Esophagus squamous epithelium (tissue), 5 donors: ENCODE results near the gene MMEL1. TPM values are rescaled to one million over a fixed set of nuclear protein-coding genes. Genes with fewer than 3 reads are reported as not detected.

ENCODE experiments used
- DNase-seq: peaks from one replicate; lab custom pipeline; 2025; lab: John Stamatoyannopoulos, UW
- H3K27ac ChIP-seq, 4 donors: fragments of 200-600 bp; sonication (generic); one replicate each; pipeline ENCODE4 v1.5.1; 2016 to 2019; ENCODE audit warnings: mild to moderate bottlenecking in 1 of 4
- H3K27me3 ChIP-seq, 4 donors: fragments of 200-600 bp; sonication (generic); 1 replicate in 3 of 4; 2 replicates in 1 of 4; pipeline versions ENCODE4 v1.5.1 to v1.6.0; 2017 to 2021; ENCODE audit warnings: antibody characterized with exemption in 1 of 4
- H3K36me3 ChIP-seq, 3 donors: fragments of 200-600 bp; sonication (generic); one replicate each; pipeline ENCODE4 v1.5.1; 2016 to 2019
- H3K4me1 ChIP-seq, 3 donors: fragments of 200-600 bp; sonication (generic); one replicate each; pipeline ENCODE4 v1.5.1; 2017 to 2019
- H3K4me3 ChIP-seq, 4 donors: fragments of 200-600 bp; sonication (generic); 1 replicate in 3 of 4; 2 replicates in 1 of 4; pipeline ENCODE4 v1.5.1; 2016 to 2019; ENCODE audit warnings: mild to moderate bottlenecking in 2 of 4, moderate library complexity in 1 of 4
- H3K9me3 ChIP-seq, 3 donors: fragments of 200-600 bp; sonication (generic); one replicate each; pipeline ENCODE4 v1.5.1; 2016 to 2019
- POLR2A ChIP-seq, 4 donors: fragments of 450-650 bp; IDR thresholded peaks; one replicate each; pipeline ENCODE4 v1.6.1; 2017; ENCODE audit warnings: antibody characterized with exemption in 4 of 4, mild to moderate bottlenecking in 4 of 4, moderate library complexity in 3 of 4
- WGBS, 2 donors: methylation state at CpG; one replicate each; pipeline ENCODE4 v1.1.5; 2018; 5-methylcytosine and 5-hydroxymethylcytosine counted together
- intact Hi-C: fragments of 100-400 bp; cut with DNase I; formaldehyde crosslinking; loops from one replicate; pipeline ENCODE4 v1.15.0; 2022
- total RNA-seq, 4 donors: library from RNA; depleted of rRNA; stranded (reverse); fragments of >200 nt; gene quantifications; one replicate each; pipeline ENCODE4 v1.1.0, GENCODE V29; 2016
- TF ChIP-seq, protein P1 (sequence below), 6 experiments: fragments of 450-650 bp in 4 of 6; fragments of 200-600 bp in 2 of 6; sonication (generic) in 2 of 6; IDR thresholded peaks; one replicate each; pipeline ENCODE4 v1.5.1; 2016 to 2019; ENCODE audit warnings: antibody characterized with exemption in 6 of 6, mild to moderate bottlenecking in 4 of 6, moderate library complexity in 4 of 6
- donor health status: DM: yes; HTN: yes; CAD: no.

MMEL1 gene
- total RNA-seq, 4 donors from 2014 or later: 3.1 TPM; not detected in 3

DNA sequence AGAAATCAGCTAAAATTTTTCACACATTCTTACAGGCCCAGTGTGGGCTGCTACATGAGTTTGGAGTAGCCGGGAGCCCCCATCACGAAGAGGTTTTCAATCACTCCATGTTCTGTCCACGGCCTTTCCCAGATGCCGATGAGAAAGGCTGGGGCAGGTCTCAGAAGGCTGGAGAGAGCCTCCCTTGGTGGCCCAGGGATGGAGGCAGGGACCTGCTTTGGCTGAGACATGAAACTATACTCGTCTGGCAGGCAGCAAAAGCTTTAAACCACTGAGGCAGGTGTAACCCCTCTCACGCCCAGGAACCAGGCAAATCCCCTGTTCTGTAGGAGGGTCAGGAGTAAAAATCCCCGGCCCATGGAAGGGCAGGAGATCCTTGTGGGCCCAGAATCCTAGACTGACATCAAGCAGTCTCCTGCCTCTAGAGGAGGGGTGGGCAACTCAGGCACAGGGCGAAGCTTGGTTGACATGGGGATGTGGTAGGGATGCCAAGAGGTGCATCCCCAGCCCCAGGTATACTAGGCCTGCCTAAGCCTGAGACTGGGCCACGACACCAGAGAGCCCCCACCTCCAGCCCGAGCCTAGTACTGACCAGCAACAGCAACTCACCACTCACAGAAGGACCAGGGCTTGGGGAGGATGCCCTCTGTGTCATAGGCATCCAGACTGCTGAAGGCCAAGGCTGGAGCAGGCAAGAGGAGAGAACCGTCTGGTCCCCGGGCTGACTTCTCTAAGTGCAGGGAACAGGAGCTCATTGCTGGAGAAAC is 9.1 kb downstream of the MMEL1 start:
- Histone ChIP-seq H3K36me3 (no peaks in the 10 kb centered on the region), H3K9me3 (no peaks in the 10 kb centered on the region), H3K27ac (no peak overlapping the region), H3K27me3 (peaks cover 10 to 73% (median 14%) of the 10 kb centered on the region in 4 donors), H3K4me1 (peaks cover 0 to 6% (median 0%) of the 10 kb centered on the region in 3 donors), H3K4me3 (no peak overlapping the region)
- 79 to 80% methylated on average over 3 to 7 of the region's 12 CpGs for WGBS, 2 donors
- intact Hi-C loops: no loop called here
- DNase-seq: no peak
- TF ChIP-seq POLR2A (IDR thresholded peaks at IDR 0.05): no peak
- TF ChIP-seq, protein P1, sequence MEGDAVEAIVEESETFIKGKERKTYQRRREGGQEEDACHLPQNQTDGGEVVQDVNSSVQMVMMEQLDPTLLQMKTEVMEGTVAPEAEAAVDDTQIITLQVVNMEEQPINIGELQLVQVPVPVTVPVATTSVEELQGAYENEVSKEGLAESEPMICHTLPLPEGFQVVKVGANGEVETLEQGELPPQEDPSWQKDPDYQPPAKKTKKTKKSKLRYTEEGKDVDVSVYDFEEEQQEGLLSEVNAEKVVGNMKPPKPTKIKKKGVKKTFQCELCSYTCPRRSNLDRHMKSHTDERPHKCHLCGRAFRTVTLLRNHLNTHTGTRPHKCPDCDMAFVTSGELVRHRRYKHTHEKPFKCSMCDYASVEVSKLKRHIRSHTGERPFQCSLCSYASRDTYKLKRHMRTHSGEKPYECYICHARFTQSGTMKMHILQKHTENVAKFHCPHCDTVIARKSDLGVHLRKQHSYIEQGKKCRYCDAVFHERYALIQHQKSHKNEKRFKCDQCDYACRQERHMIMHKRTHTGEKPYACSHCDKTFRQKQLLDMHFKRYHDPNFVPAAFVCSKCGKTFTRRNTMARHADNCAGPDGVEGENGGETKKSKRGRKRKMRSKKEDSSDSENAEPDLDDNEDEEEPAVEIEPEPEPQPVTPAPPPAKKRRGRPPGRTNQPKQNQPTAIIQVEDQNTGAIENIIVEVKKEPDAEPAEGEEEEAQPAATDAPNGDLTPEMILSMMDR (IDR thresholded peaks at IDR 0.05): no peak

GRCh38 chr1:2617971-2618470 is 14.8 kb downstream of the MMEL1 start:
- intact Hi-C loops: no loop called here
- no peak for TF ChIP-seq POLR2A (IDR thresholded peaks at IDR 0.05)
- TF ChIP-seq, protein P1 (IDR thresholded peaks at IDR 0.05): no peak
- no peak for DNase-seq
- Histone ChIP-seq H3K27ac (no peak overlapping the region), H3K27me3 (peaks cover 0 to 54% (median 0%) of the 10 kb centered on the region in 4 donors), H3K9me3 (peaks cover 0 to 14% (median 7%) of the 10 kb centered on the region in 3 donors), H3K36me3 (no peaks in the 10 kb centered on the region), H3K4me1 (no peaks in the 10 kb centered on the region), H3K4me3 (no peak overlapping the region)
- WGBS, 2 donors: 0% methylated on average over 1 of the region's 1 CpG

DNA sequence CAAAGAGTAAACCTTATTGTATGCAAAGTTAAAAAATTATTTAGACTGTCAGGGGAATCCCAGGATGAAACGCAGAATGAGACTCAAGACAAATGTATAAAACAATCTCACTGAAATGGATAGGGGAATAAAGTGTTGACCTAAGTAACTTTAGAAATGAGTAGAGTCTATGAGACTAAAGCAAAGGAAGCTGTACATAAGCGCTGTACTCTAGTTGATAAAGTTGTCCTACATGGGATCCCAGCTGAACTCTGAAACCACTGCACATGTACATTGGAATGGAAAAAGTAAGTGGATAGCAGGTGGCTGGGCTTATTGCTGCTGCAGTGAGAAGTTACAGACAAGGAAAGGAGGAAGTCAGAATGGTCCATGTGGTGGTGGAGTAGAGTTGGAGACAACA is 18.7 kb downstream of the MMEL1 start:
- no peak for TF ChIP-seq POLR2A (IDR thresholded peaks at IDR 0.05)
- TF ChIP-seq, protein P1 (IDR thresholded peaks at IDR 0.05): no peak
- intact Hi-C loops: no loop called here
- no peak for DNase-seq

GRCh38 chr1:2612591-2613365 is 20.0 kb downstream of the MMEL1 start:
- no peak for DNase-seq

More for the DNA sequence above, 18.7 kb downstream of the MMEL1 start:
- H3K4me1 ChIP-seq: peaks cover 0 to 11% (median 0%) of the 10 kb centered on the region in 3 donors
- H3K27me3 ChIP-seq: peaks cover 0 to 68% (median 0%) of the 10 kb centered on the region in 4 donors
- H3K4me3 ChIP-seq: no peak overlapping the region
- 90 to 91% methylated on average over 2 of the region's 2 CpGs for WGBS, 2 donors
- H3K9me3 ChIP-seq: peaks cover 0 to 14% (median 7%) of the 10 kb centered on the region in 3 donors
- H3K36me3 ChIP-seq: no peaks in the 10 kb centered on the region
- no peak overlapping the region for H3K27ac ChIP-seq

More at GRCh38 chr1:2612591-2613365, 20.0 kb downstream of the MMEL1 start:
- H3K4me3 ChIP-seq: no peak overlapping the region
- no peak overlapping the region for H3K27ac ChIP-seq
- peaks cover 0 to 15% (median 0%) of the 10 kb centered on the region in 3 donors for H3K4me1 ChIP-seq
- H3K36me3 ChIP-seq: no peaks in the 10 kb centered on the region
- H3K9me3 ChIP-seq: peaks cover 0 to 14% (median 7%) of the 10 kb centered on the region in 3 donors
- TF ChIP-seq, protein P1 (IDR thresholded peaks at IDR 0.05): no peak
- no peak for TF ChIP-seq POLR2A (IDR thresholded peaks at IDR 0.05)
- H3K27me3 ChIP-seq: peaks cover 0 to 57% (median 0%) of the 10 kb centered on the region in 4 donors
- intact Hi-C loops: no loop called here
- WGBS, 2 donors: 61 to 85% methylated on average over 6 to 9 of the region's 11 CpGs
